ENCODE measurements around the gene TEX30.

TEX30 gene

GRCh38 chr13:102729560-102730270 lies 43.9 kb downstream of the TEX30 start:
- TF ChIP-seq CTCF (IDR thresholded peaks at IDR 0.05), result no peak
- intact Hi-C loops (cut with DNase I; ENCODE audit: low total_unique reads), result no loop called here

GRCh38 chr13:102726430-102726829 lies 47.2 kb downstream of the TEX30 start:
- intact Hi-C loops (cut with DNase I; ENCODE audit: low total_unique reads), result no loop called here
- no peak for TF ChIP-seq CTCF (IDR thresholded peaks at IDR 0.05)
- H3K27me3 ChIP-seq, result no peaks in the 10 kb centered on the region
- H3K9me3 ChIP-seq, result no peaks in the 10 kb centered on the region
- H3K4me3 ChIP-seq, result no peak overlapping the region
- DNase-seq, result no peak
- no peaks in the 10 kb centered on the region for H3K36me3 ChIP-seq
- no peak overlapping the region for H3K27ac ChIP-seq
- no peaks in the 10 kb centered on the region for H3K4me1 ChIP-seq

More at GRCh38 chr13:102729560-102730270, 43.9 kb downstream of the TEX30 start:
- DNase-seq, result no peak
- no peaks in the 10 kb centered on the region for H3K4me1 ChIP-seq
- H3K27ac ChIP-seq, result no peak overlapping the region
- H3K27me3 ChIP-seq, result no peaks in the 10 kb centered on the region
- H3K9me3 ChIP-seq, result peaks cover 0 to 3% (median 0%) of the 10 kb centered on the region in 3 donors
- no peak overlapping the region for H3K4me3 ChIP-seq
- no peaks in the 10 kb centered on the region for H3K36me3 ChIP-seq

- peak; percentile 35 to 43 for TF ChIP-seq CTCF (IDR thresholded peaks at IDR 0.05)
- no peak overlapping the region for H3K27ac ChIP-seq
- H3K27me3 ChIP-seq, result no peaks in the 10 kb centered on the region
- intact Hi-C loops (cut with DNase I; ENCODE audit: low total_unique reads), result no loop called here
- no peak for DNase-seq
- no peaks in the 10 kb centered on the region for H3K9me3 ChIP-seq
- no peaks in the 10 kb centered on the region for H3K36me3 ChIP-seq
- no peak overlapping the region for H3K4me3 ChIP-seq
- no peaks in the 10 kb centered on the region for H3K4me1 ChIP-seq
These were observed 48.7 kb downstream of the TEX30 start for GRCh38 chr13:102724923-102725322.

GRCh38 chr13:102721800-102722231 lies 51.8 kb downstream of the TEX30 start:
- H3K27ac ChIP-seq, result no peak overlapping the region
- DNase-seq, result no peak
- no peaks in the 10 kb centered on the region for H3K4me1 ChIP-seq
- intact Hi-C loops (cut with DNase I; ENCODE audit: low total_unique reads), result no loop called here
- H3K27me3 ChIP-seq, result no peaks in the 10 kb centered on the region
- no peaks in the 10 kb centered on the region for H3K36me3 ChIP-seq
- H3K4me3 ChIP-seq, result no peak overlapping the region
- no peak for TF ChIP-seq CTCF (IDR thresholded peaks at IDR 0.05)
- H3K9me3 ChIP-seq, result no peaks in the 10 kb centered on the region

GRCh38 chr13:102718746-102719145 lies 54.8 kb downstream of the TEX30 start:
- H3K9me3 ChIP-seq, result no peaks in the 10 kb centered on the region
- intact Hi-C loops (cut with DNase I; ENCODE audit: low total_unique reads), result no loop called here
- H3K4me1 ChIP-seq, result no peaks in the 10 kb centered on the region
- no peak overlapping the region for H3K4me3 ChIP-seq
- TF ChIP-seq CTCF (IDR thresholded peaks at IDR 0.05), result no peak
- no peak overlapping the region for H3K27ac ChIP-seq
- DNase-seq, result no peak
- H3K36me3 ChIP-seq, result no peaks in the 10 kb centered on the region
- no peaks in the 10 kb centered on the region for H3K27me3 ChIP-seq
